ENCODE data around the gene CABCOCO1.

CABCOCO1 gene

GRCh38 chr10:61789031-61789430 lies 126.3 kb downstream of the CABCOCO1 start:
- Histone ChIP-seq H3K4me3 (ENCODE audit: insufficient read length, low read depth) (no peak overlapping the region), H3K36me3 (ENCODE audit: insufficient read depth, insufficient read length, low read length) (no peaks in the 10 kb centered on the region), H3K9me3 (ENCODE audit: insufficient read depth, low read length) (no peaks in the 10 kb centered on the region), H3K27me3 (ENCODE audit: insufficient read depth, insufficient read length) (no peaks in the 10 kb centered on the region), H3K9ac (ENCODE audit: insufficient read length, low read depth) (no peak overlapping the region), H3K4me1 (ENCODE audit: insufficient read depth, insufficient read length) (no peaks in the 10 kb centered on the region)
- DNase-seq (ENCODE audit: low read depth, low spot score) = no peak
- no peak for TF ChIP-seq ZNF274 (IDR thresholded peaks at IDR 0.05; ENCODE audit: low read depth, low read length)
- TF ChIP-seq SUZ12 (IDR thresholded peaks at IDR 0.05; ENCODE audit: extremely low read depth, insufficient read depth, insufficient read length) = no peak
- TF ChIP-seq YY1 (IDR thresholded peaks at IDR 0.05; ENCODE audit: insufficient read depth, insufficient read length) = no peak

DNA sequence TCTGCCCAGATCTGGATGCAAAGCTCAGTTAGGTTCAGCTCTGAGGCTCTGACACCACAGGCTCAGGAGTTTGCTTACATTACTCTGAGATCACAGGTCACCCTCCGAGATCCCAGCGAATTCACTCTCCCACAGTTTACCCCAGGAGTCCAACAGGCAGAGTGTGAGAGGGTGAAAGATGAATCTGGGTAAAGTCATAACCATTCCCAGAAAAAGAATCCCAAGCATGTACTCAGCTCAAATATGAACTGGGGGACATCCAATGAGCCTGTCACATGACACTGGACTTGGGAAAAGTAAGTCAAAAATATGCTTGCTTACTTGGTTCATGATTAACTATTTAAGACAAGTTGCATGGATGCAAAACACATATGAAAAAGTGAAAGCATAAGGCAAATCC lies 128.5 kb downstream of the CABCOCO1 start:
- no peak for TF ChIP-seq YY1 (IDR thresholded peaks at IDR 0.05; ENCODE audit: insufficient read depth, insufficient read length)
- no peak overlapping the region for H3K4me3 ChIP-seq (ENCODE audit: insufficient read length, low read depth)
- DNase-seq (ENCODE audit: low read depth, low spot score) = no peak
- no peaks in the 10 kb centered on the region for H3K9me3 ChIP-seq (ENCODE audit: insufficient read depth, low read length)
- no peaks in the 10 kb centered on the region for H3K4me1 ChIP-seq (ENCODE audit: insufficient read depth, insufficient read length)
- H3K27me3 ChIP-seq (ENCODE audit: insufficient read depth, insufficient read length) = no peaks in the 10 kb centered on the region
- H3K36me3 ChIP-seq (ENCODE audit: insufficient read depth, insufficient read length, low read length) = no peaks in the 10 kb centered on the region
- no peak overlapping the region for H3K9ac ChIP-seq (ENCODE audit: insufficient read length, low read depth)

DNA sequence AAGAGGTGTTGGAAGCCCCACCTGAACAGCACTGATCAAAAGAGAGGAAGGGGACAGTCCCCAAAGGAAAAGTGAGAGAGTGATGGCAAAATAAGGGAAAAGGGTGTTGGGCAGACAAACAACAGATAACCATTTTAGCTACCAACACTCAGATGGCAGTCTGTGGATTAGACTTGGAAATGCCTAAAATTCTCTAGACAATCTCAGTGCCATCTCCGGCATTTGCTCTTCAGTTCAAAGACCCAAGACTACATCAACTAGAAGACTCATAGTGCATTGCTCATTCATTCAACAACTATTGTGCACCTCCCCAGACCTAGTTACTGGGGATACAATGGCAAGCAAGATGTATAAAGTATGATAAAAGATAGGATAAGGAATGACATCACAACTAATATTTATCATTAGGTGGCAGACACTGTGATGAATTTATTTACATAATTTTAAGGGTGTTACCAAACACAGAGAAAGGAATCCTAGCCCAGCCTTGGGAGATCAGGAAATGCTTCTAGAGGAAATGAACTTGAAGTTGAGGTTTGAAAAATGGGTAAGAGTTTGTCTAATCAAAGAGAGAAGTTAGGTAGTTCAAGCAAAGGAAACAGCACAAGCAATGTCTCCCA lies 129.5 kb downstream of the CABCOCO1 start:
- no peak overlapping the region for H3K4me3 ChIP-seq (ENCODE audit: insufficient read length, low read depth)
- no peak for TF ChIP-seq YY1 (IDR thresholded peaks at IDR 0.05; ENCODE audit: insufficient read depth, insufficient read length)
- TF ChIP-seq SUZ12 (IDR thresholded peaks at IDR 0.05; ENCODE audit: extremely low read depth, insufficient read depth, insufficient read length) = no peak
- TF ChIP-seq ZNF274 (IDR thresholded peaks at IDR 0.05; ENCODE audit: low read depth, low read length) = no peak
- H3K9ac ChIP-seq (ENCODE audit: insufficient read length, low read depth) = no peak overlapping the region
- H3K36me3 ChIP-seq (ENCODE audit: insufficient read depth, insufficient read length, low read length) = no peaks in the 10 kb centered on the region
- no peaks in the 10 kb centered on the region for H3K9me3 ChIP-seq (ENCODE audit: insufficient read depth, low read length)
- H3K27me3 ChIP-seq (ENCODE audit: insufficient read depth, insufficient read length) = no peaks in the 10 kb centered on the region
- DNase-seq (ENCODE audit: low read depth, low spot score) = no peak
- no peaks in the 10 kb centered on the region for H3K4me1 ChIP-seq (ENCODE audit: insufficient read depth, insufficient read length)

DNA sequence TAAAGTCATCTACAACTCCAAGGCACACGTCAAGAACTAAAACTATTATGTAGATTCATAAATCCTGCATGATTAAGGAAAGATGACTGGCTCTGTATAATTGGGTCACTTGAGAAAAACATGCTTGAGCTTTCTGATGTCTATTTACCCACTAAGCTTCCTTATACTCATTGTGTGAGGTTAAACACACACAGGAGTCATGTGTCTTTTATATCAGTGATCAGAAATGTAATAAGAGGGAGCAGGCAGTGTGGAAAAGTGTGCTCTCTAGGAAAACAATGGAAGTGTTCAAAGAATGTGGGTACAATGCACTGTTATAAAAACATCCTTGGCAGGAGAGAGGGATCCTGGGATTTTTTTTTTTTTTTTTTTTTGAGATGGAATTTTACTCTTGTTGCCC lies 130.2 kb downstream of the CABCOCO1 start:
- TF ChIP-seq YY1 (IDR thresholded peaks at IDR 0.05; ENCODE audit: insufficient read depth, insufficient read length) = no peak
- H3K9me3 ChIP-seq (ENCODE audit: insufficient read depth, low read length) = no peaks in the 10 kb centered on the region
- no peak overlapping the region for H3K9ac ChIP-seq (ENCODE audit: insufficient read length, low read depth)
- DNase-seq (ENCODE audit: low read depth, low spot score) = no peak
- H3K27me3 ChIP-seq (ENCODE audit: insufficient read depth, insufficient read length) = no peaks in the 10 kb centered on the region
- H3K4me3 ChIP-seq (ENCODE audit: insufficient read length, low read depth) = no peak overlapping the region
- H3K36me3 ChIP-seq (ENCODE audit: insufficient read depth, insufficient read length, low read length) = no peaks in the 10 kb centered on the region
- no peaks in the 10 kb centered on the region for H3K4me1 ChIP-seq (ENCODE audit: insufficient read depth, insufficient read length)

DNA sequence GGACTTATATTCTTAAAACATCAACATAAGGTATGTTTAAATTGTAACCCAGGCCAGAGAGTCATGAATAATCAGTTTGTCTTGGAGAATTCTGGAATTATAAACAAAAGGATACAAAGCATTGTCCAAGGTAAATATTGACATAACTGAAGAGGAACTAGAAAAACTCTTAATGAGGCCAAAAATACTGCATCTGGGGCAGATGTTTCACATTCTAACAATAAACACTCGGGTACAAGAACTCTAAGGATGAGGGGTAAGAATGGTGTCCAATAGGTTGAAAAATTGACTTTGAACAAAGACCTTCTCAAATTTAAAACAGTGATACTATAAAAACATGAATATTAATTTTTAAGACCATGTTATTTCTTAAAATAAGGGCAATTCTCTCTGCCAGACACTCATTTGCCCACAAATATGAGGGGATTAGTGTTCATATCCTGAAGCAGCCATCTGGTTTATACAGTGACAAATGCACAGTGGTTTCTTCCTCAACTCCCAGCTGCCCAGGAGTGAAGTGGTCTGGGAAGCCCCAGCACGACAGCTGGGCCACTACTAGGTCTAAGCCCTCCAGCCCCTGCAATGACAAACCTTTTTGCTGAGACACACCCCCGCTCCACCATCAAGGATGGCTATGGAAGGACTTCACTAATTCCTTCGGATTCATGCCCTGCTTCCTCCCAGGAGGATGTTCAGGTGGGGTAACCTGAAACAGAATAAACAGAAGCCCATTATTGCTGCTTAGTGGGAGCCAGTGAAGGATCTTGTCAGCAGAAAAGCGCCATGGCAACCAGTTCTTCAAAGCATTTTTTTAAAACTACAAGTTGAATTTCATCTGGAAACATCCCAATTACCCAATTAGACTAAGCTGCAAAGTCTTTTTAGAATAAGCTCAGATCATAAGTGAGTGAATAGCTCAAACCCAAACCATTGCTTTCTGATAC lies 131.3 kb downstream of the CABCOCO1 start:
- DNase-seq (ENCODE audit: low read depth, low spot score) = no peak
- H3K4me3 ChIP-seq (ENCODE audit: insufficient read length, low read depth) = no peak overlapping the region

DNA sequence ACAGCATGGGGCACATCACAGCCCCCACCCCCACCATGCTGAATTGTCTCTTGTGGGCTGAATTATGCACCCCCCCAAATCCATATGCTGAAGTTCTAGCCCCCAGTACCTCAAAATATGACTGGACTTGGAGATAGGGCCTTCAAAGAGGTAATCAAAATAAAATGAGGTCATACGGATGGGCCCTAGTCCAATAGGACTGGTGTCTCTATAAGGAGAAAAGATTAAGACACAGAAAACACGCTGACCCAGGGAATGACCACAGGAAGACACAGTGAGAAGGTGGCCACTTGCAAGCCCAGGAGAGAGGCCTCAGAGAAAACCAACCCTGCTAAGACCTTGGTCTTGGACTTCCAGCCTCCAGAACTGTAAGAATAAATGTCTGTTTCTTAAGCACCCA lies 132.4 kb downstream of the CABCOCO1 start:
- H3K9me3 ChIP-seq (ENCODE audit: insufficient read depth, low read length) = no peaks in the 10 kb centered on the region
- H3K36me3 ChIP-seq (ENCODE audit: insufficient read depth, insufficient read length, low read length) = no peaks in the 10 kb centered on the region
- no peak overlapping the region for H3K9ac ChIP-seq (ENCODE audit: insufficient read length, low read depth)
- H3K4me3 ChIP-seq (ENCODE audit: insufficient read length, low read depth) = no peak overlapping the region
- H3K4me1 ChIP-seq (ENCODE audit: insufficient read depth, insufficient read length) = no peaks in the 10 kb centered on the region
- TF ChIP-seq SUZ12 (IDR thresholded peaks at IDR 0.05; ENCODE audit: extremely low read depth, insufficient read depth, insufficient read length) = no peak
- TF ChIP-seq ZNF274 (IDR thresholded peaks at IDR 0.05; ENCODE audit: low read depth, low read length) = no peak
- no peak for TF ChIP-seq YY1 (IDR thresholded peaks at IDR 0.05; ENCODE audit: insufficient read depth, insufficient read length)
- no peak for DNase-seq (ENCODE audit: low read depth, low spot score)
- no peaks in the 10 kb centered on the region for H3K27me3 ChIP-seq (ENCODE audit: insufficient read depth, insufficient read length)

More for the DNA sequence above, 131.3 kb downstream of the CABCOCO1 start:
- no peaks in the 10 kb centered on the region for H3K27me3 ChIP-seq (ENCODE audit: insufficient read depth, insufficient read length)
- no peaks in the 10 kb centered on the region for H3K4me1 ChIP-seq (ENCODE audit: insufficient read depth, insufficient read length)
- H3K9ac ChIP-seq (ENCODE audit: insufficient read length, low read depth) = no peak overlapping the region
- H3K9me3 ChIP-seq (ENCODE audit: insufficient read depth, low read length) = no peaks in the 10 kb centered on the region
- TF ChIP-seq ZNF274 (IDR thresholded peaks at IDR 0.05; ENCODE audit: low read depth, low read length) (no peak), YY1 (IDR thresholded peaks at IDR 0.05; ENCODE audit: insufficient read depth, insufficient read length) (no peak), SUZ12 (IDR thresholded peaks at IDR 0.05; ENCODE audit: extremely low read depth, insufficient read depth, insufficient read length) (no peak)
- H3K36me3 ChIP-seq (ENCODE audit: insufficient read depth, insufficient read length, low read length) = no peaks in the 10 kb centered on the region

- no peak overlapping the region for H3K4me3 ChIP-seq (ENCODE audit: insufficient read length, low read depth)
- DNase-seq (ENCODE audit: low read depth, low spot score) = no peak
- TF ChIP-seq YY1 (IDR thresholded peaks at IDR 0.05; ENCODE audit: insufficient read depth, insufficient read length) (no peak), ZNF274 (IDR thresholded peaks at IDR 0.05; ENCODE audit: low read depth, low read length) (no peak), SUZ12 (IDR thresholded peaks at IDR 0.05; ENCODE audit: extremely low read depth, insufficient read depth, insufficient read length) (no peak)
- H3K27me3 ChIP-seq (ENCODE audit: insufficient read depth, insufficient read length) = no peaks in the 10 kb centered on the region
- H3K9ac ChIP-seq (ENCODE audit: insufficient read length, low read depth) = no peak overlapping the region
- no peaks in the 10 kb centered on the region for H3K36me3 ChIP-seq (ENCODE audit: insufficient read depth, insufficient read length, low read length)
- H3K9me3 ChIP-seq (ENCODE audit: insufficient read depth, low read length) = no peaks in the 10 kb centered on the region
- no peaks in the 10 kb centered on the region for H3K4me1 ChIP-seq (ENCODE audit: insufficient read depth, insufficient read length)
Observed at GRCh38 chr10:61795551-61795950, 132.8 kb downstream of the CABCOCO1 start.

Measured in NT2/D1 (cell line).